Adrenal gland (tissue), 19 donors: ENCODE data around the gene SLC25A24. TPM values are rescaled to one million over a fixed set of nuclear protein-coding genes. Genes with fewer than 3 reads are reported as not detected.
"Not testable (repeated sequence)": the region's sequence is repeated elsewhere in the genome, so short reads cannot be mapped to it uniquely, and the experiment has no call there.

Experiments
- DNase-seq, 7 donors: peaks; one replicate each; pipeline ENCODE4 v3.0.0-alpha.2; 2019 to 2020
- H3K27ac ChIP-seq, 5 donors: fragments of 200-600 bp; sonication (generic) in 4 of 5; 1 replicate in 3 of 5; 2 replicates in 2 of 5; pipeline versions ENCODE4 v1.5.1 to v1.8.0; 2016 to 2020; ENCODE audit warnings: mild to moderate bottlenecking in 1 of 5
- H3K27me3 ChIP-seq: fragments of 200-600 bp; 2 replicates; pipeline ENCODE4 v1.8.0; 2021
- H3K36me3 ChIP-seq, 2 donors: fragments of 200-600 bp; replicated peaks in 1 of 2; 1 replicate in 1 of 2; 2 replicates in 1 of 2; pipeline versions ENCODE4 v1.5.1 to v1.8.0; 2018 to 2022
- H3K4me1 ChIP-seq, 2 donors: fragments of 200-600 bp; replicated peaks in 1 of 2; 1 replicate in 1 of 2; 2 replicates in 1 of 2; pipeline versions ENCODE4 v1.5.1 to v1.8.0; 2018 to 2021
- H3K4me3 ChIP-seq, 4 donors: fragments of 200-600 bp; sonication (generic) in 3 of 4; one replicate each; pipeline ENCODE4 v1.5.1; 2016 to 2018
- H3K9me3 ChIP-seq, 3 donors: fragments of 200-600 bp; sonication (generic) in 1 of 3; replicated peaks in 1 of 3; 1 replicate in 2 of 3; 2 replicates in 1 of 3; pipeline versions ENCODE4 v1.5.1 to v1.8.0; 2016 to 2021
- CTCF ChIP-seq, 6 experiments: fragments of 450-650 bp in 4 of 6; fragments of 200-600 bp in 2 of 6; sonication (generic) in 1 of 6; IDR thresholded peaks; 1 replicate in 5 of 6; 2 replicates in 1 of 6; pipeline versions ENCODE4 v1.5.1 to v1.8.0; 2016 to 2021; ENCODE audit warnings: antibody characterized with exemption in 6 of 6, mild to moderate bottlenecking in 2 of 6, moderate library complexity in 1 of 6
- POLR2A ChIP-seq, 2 donors: fragments of 450-650 bp; IDR thresholded peaks; one replicate each; pipeline ENCODE4 v1.6.1; 2017; ENCODE audit warnings: antibody characterized with exemption in 2 of 2, mild to moderate bottlenecking in 2 of 2, moderate library complexity in 1 of 2
- WGBS, 4 donors: extraction: QIAGEN DNeasy Blood & Tissue Kit in 2 of 4; methylation state at CpG; one replicate each; pipeline versions ENCODE4 v1.1.5 to v1.1.7; 2013 to 2017; 5-methylcytosine and 5-hydroxymethylcytosine counted together
- intact Hi-C, 2 donors: fragments of 100-400 bp; cut with DNase I; formaldehyde crosslinking; loops; one replicate each; pipeline versions ENCODE4 v1.14.1 to v1.15.0; 2022 to 2023
- long read RNA-seq, 10 donors: library from polyadenylated mRNA in 3 of 10; unstranded in 2 of 10; stranded (forward) in 1 of 10; transcript quantifications; one replicate each; pipeline ENCODE4 v2.0.0 and lab custom pipeline, GENCODE V29; 2021 to 2026
- polyA plus RNA-seq, 3 donors: library from polyadenylated mRNA; stranded (reverse); fragments of 200-250 nt in 2 of 3; fragments of 350-450 nt in 1 of 3; fragmentation: Illumina TruSeq in 1 of 3; extraction: RNeasy Lipid Tissue Mini Kit (QIAGEN cat#74804) in 1 of 3; gene quantifications; one replicate each; pipeline ENCODE4 v1.2.3, GENCODE V29; 2013 to 2014
- total RNA-seq, 9 donors: library from RNA; depleted of rRNA in 4 of 9; stranded (reverse); fragments of >200 nt in 4 of 9; fragments of 120-200 nt in 1 of 9; fragmentation: NEBNext Ultra II Directional in 1 of 9; extraction: Animal tissue kit (Norgen Biotek cat#: 25700) in 1 of 9; gene quantifications; one replicate each; pipeline versions ENCODE4 v1.1.0 to v1.2.4, GENCODE V29; 2013 to 2023
- donor health status: healthy with polysubstance abuse.
- donor health status: Bipolar disorder and iron deficiency.
- donor health status: DM: yes; HTN: yes; CAD: no.
- donor health status: DM: no; HTN: no; CAD: no.
- donor health status: DM: no; HTN: no; CAD: no.
- donor health status: DM: yes; HTN: yes; CAD: no.

Gene SLC25A24
- total RNA-seq = 10 to 100 TPM; 18.8 to 38.5 (median 29.4) TPM
- polyA plus RNA-seq = 10 to 100 TPM in 1 of 3 donors, 1 to 10 TPM in 2; 3.9 to 24.7 (median 5.1) TPM
- long read RNA-seq, donor 1, full-length matches to known transcripts = 10 of 10 reads
- long read RNA-seq, donor 1, partial matches to known transcripts = 0 of 10 reads
- long read RNA-seq, donor 1, other reads (novel, unspliced or antisense) = 0 of 10 reads
- long read RNA-seq, donor 2, full-length matches to known transcripts = 2 of 2 reads
- long read RNA-seq, donor 2, partial matches to known transcripts = 0 of 2 reads
- long read RNA-seq, donor 2, other reads (novel, unspliced or antisense) = 0 of 2 reads
- long read RNA-seq, donor 3, full-length matches to known transcripts = 6 of 6 reads
- long read RNA-seq, donor 3, partial matches to known transcripts = 0 of 6 reads
- long read RNA-seq, donor 3, other reads (novel, unspliced or antisense) = 0 of 6 reads
- long read RNA-seq, donor 4, full-length matches to known transcripts = 5 of 16 reads
- long read RNA-seq, donor 4, partial matches to known transcripts = 7 of 16 reads
- long read RNA-seq, donor 4, other reads (novel, unspliced or antisense) = 4 of 16 reads
- long read RNA-seq, donor 5, full-length matches to known transcripts = 86 of 96 reads
- long read RNA-seq, donor 5, partial matches to known transcripts = 5 of 96 reads
- long read RNA-seq, donor 5, other reads (novel, unspliced or antisense) = 5 of 96 reads
- long read RNA-seq, donor 6, full-length matches to known transcripts = 7 of 17 reads
- long read RNA-seq, donor 6, partial matches to known transcripts = 9 of 17 reads
- long read RNA-seq, donor 6, other reads (novel, unspliced or antisense) = 1 of 17 reads
- long read RNA-seq, donor 7, full-length matches to known transcripts = 8 of 13 reads
- long read RNA-seq, donor 7, partial matches to known transcripts = 5 of 13 reads
- long read RNA-seq, donor 7, other reads (novel, unspliced or antisense) = 0 of 13 reads
- long read RNA-seq, donor 8, full-length matches to known transcripts = 13 of 21 reads
- long read RNA-seq, donor 8, partial matches to known transcripts = 8 of 21 reads
- long read RNA-seq, donor 8, other reads (novel, unspliced or antisense) = 0 of 21 reads
- long read RNA-seq, donor 9, full-length matches to known transcripts = 6 of 11 reads
- long read RNA-seq, donor 9, partial matches to known transcripts = 5 of 11 reads
- long read RNA-seq, donor 9, other reads (novel, unspliced or antisense) = 0 of 11 reads
- long read RNA-seq, donor 10, full-length matches to known transcripts = 4 of 4 reads
- long read RNA-seq, donor 10, partial matches to known transcripts = 0 of 4 reads
- long read RNA-seq, donor 10, other reads (novel, unspliced or antisense) = 0 of 4 reads

DNA sequence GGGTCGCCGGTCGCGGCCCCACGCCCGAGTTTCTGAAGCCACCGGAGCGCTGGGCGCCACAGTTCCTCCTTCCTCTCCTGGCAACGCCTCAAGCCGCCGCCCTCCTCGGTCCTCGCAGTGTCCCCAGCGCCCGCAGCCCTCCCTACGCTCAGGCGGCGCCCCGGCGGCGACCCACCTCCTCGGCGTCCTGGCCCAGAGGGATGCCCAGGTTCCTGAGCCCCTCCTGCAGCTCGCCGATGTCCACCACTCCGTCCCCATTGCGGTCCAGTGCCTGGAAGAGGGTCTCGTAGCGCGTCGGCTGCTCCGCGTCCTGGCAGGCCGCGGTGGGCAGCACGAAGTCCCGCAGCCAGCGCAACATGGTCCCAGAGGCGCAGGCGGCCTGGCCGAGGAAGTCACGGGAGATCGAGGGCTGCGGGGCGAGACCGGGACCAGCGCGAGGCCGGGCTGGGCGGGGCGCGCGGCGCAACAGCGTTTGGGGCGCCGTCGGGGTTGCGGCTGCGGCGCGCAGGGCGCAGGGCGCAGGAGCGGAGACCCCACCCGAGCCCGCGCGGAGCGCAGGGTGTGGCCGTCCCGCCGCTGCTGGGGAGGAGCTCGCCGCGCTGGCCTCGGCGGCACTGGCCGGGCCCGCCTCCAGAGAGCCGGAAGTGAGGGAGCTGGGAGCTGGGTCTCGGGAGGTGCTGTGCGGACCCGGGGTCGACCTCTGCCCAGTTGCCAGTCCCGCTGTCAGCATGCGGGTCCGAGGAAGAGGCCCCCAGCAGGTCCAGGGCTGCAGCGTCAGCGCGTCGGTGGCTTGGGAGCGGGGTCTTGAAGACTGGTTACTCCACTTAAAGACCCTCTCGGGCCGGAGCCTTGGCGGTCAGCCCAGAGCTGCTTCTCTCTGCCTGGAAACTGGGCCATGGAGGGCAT is at the start of gene SLC25A24:
Gene SLC25A24 (minus strand): TSS at position 563 of the 906 bp plus-strand sequence. CDS start 205 bp downstream, at position 358.
- intact Hi-C loops = no loop called here
- no peaks in the 10 kb centered on the region for H3K9me3 ChIP-seq
- H3K4me1 ChIP-seq = peaks cover 18 to 27% of the 10 kb centered on the region in 2 donors
- H3K27ac ChIP-seq = peak within 1 kb of the TSS; percentile 40 to 96 (median 89)
- DNase-seq = peak; percentile 77 to 89 (median 82)
- peak; percentile 31 to 83 for TF ChIP-seq POLR2A (IDR thresholded peaks at IDR 0.05)
- TF ChIP-seq CTCF (IDR thresholded peaks at IDR 0.05) = no peak
- H3K36me3 ChIP-seq = no peaks in the 10 kb centered on the region
- H3K27me3 ChIP-seq = no peaks in the 10 kb centered on the region
- 0 to 1% (median 0%) methylated on average over 7 to 97 of the region's 97 CpGs for WGBS, 4 donors
- peak within 1 kb of the TSS; percentile 30 to 95 (median 76) for H3K4me3 ChIP-seq

DNA sequence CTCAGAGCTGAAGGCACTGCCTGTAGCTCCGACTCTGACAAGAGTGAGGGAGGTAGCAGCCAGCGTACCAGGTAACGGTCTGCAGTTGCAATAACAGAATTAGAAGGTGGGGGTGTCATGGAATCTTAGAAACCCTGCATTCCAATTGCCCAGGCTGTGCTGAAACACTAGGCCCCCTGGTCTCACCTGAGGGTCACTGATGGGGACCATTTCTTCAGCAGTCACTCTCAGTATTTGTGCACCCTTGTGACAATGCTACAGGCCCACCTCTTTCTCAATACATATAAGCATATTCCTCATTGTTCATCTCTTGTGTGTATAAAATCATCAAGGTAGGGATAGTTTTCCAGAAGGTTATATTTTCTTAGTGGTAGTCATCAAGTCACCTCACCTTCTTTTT is 43.8 kb upstream of the SLC25A24 start, which contains the start of gene NBPF4:
Gene NBPF4 (minus strand): TSS at position 101 of the 400 bp plus-strand sequence. CDS start 315 bp downstream, outside the sequence.
- H3K27me3 ChIP-seq, H3K36me3 ChIP-seq, H3K4me1 ChIP-seq, DNase-seq, intact Hi-C loops, H3K9me3 ChIP-seq, H3K27ac ChIP-seq, H3K4me3 ChIP-seq: not testable (repeated sequence)
- no CpG with 5 or more reads among the region's 3 CpGs for WGBS, 4 donors

GRCh38 chr1:108239426-108239825 is 39.3 kb upstream of the SLC25A24 start:
- H3K4me1 ChIP-seq, H3K27ac ChIP-seq, intact Hi-C loops, H3K36me3 ChIP-seq, H3K4me3 ChIP-seq, H3K27me3 ChIP-seq, H3K9me3 ChIP-seq, DNase-seq: not testable (repeated sequence)
- WGBS, 4 donors = no CpG with 5 or more reads among the region's 2 CpGs

- intact Hi-C loops, DNase-seq, H3K27ac ChIP-seq, H3K9me3 ChIP-seq, H3K4me1 ChIP-seq, H3K4me3 ChIP-seq, H3K27me3 ChIP-seq, H3K36me3 ChIP-seq: not testable (repeated sequence)
- WGBS, 4 donors = no CpG with 5 or more reads among the region's 2 CpGs
Measured at GRCh38 chr1:108235308-108235707, 35.2 kb upstream of the SLC25A24 start.

DNA sequence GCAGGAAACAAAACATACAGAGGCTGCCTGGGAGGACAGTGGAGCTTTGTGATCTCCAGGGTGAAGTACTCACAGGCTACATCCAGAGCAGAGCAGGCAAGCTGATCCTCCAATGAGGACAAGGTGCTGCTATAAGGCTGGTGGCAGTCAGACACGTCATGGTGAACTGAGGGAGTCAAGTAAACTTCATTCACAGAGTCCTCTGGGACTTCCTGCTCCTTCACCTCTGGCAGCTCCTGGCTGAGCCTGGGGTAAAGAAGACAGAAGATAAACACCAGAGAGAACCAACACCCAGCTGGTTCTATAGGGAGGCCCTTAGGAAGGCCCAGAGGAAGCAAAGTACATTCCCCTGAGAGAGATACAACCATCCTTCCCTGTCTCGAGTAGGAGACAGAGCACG is 32.0 kb upstream of the SLC25A24 start:
- H3K27me3 ChIP-seq, intact Hi-C loops, H3K4me3 ChIP-seq, H3K9me3 ChIP-seq, H3K4me1 ChIP-seq, DNase-seq, H3K36me3 ChIP-seq, H3K27ac ChIP-seq: not testable (repeated sequence)
- no CpG with 5 or more reads among the region's 3 CpGs for WGBS, 4 donors

DNA sequence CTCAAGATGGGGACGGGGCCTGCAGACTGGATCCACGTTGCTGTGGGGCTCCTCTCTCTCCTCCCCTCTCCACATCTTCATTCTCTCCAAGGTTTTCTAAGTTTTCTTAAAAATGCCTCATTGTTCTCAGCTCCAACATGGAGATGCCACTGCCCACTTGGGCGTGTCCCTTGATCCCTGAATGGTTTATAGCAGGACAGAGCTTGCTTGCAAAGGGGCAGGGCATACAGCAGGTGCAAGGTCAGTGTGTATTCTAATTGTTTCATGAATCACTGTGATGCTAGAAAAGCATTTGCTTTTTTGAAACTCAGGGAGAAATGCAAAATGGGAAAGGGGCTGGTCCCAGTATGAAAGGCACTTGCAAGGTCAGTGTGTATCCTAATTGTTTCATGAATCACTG is 29.8 kb upstream of the SLC25A24 start:
- WGBS, 4 donors = no CpG with 5 or more reads among the region's 3 CpGs
- intact Hi-C loops, DNase-seq, H3K27ac ChIP-seq, H3K27me3 ChIP-seq, H3K4me3 ChIP-seq, H3K9me3 ChIP-seq, H3K36me3 ChIP-seq, H3K4me1 ChIP-seq: not testable (repeated sequence)

DNA sequence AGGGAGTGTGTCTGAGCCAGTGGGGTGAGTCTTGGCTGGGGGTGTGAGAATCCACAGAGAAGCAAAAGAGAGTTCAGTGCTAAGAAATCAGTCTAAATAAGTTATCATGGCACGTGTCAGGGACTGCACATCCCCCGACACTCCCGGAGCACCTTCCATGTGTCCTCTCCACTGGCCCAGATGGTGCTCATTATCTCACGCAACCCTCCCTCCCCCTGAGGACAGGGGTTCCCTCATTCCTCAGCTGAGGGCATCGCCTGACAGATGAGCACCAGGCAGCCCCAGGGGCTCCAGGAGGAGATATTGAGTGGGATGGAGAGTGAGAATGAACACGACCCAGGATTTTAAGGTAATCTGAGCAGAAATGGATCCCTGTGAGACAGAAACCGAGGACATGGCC is 27.6 kb upstream of the SLC25A24 start:
- intact Hi-C loops, H3K36me3 ChIP-seq, H3K4me3 ChIP-seq, H3K9me3 ChIP-seq, H3K27ac ChIP-seq, H3K27me3 ChIP-seq, H3K4me1 ChIP-seq, DNase-seq: not testable (repeated sequence)
- no CpG with 5 or more reads among the region's 7 CpGs for WGBS, 4 donors

DNA sequence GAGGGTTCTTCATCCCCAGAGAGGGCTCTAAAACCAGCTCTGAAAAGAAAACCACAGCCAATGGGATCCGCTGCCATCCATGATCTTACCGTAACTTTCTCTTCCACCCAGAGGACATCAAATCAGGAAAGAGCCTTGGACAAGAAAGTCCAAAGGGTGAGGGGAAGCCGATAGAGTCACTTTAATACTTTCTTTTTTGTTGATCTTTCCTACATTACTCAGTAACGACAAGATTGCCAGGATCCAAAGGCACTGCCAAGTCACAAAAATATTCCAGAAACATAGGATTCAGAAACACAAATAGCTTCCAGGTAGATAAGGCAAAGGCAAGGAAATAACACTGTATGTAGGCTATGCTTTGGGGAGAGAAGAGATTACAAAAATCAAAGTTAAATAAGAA is 26.7 kb upstream of the SLC25A24 start:
- DNase-seq, H3K27me3 ChIP-seq, H3K9me3 ChIP-seq, H3K36me3 ChIP-seq, intact Hi-C loops, H3K4me1 ChIP-seq, H3K4me3 ChIP-seq, H3K27ac ChIP-seq: not testable (repeated sequence)
- 59 to 75% methylated on average over 1 of the region's 4 CpGs; no CpG with 5 or more reads in 2 of the 4 donors for WGBS, 4 donors
